HG02763 (cell line): ENCODE measurements around the gene SDK1.
"Not testable (repeated sequence)": the region's sequence is repeated elsewhere in the genome, so short reads cannot be mapped to it uniquely, and the experiment has no call there.

Experiments used
- ATAC-seq: cut with Tn5 transposase; IDR thresholded peaks from one replicate; pipeline ENCODE4 v1.9.1; 2021; ENCODE audit warnings: mild to moderate bottlenecking, moderate library complexity; ENCODE audit not compliant: unreplicated experiment

Gene SDK1

GRCh38 chr7:4270941-4271715, 970.1 kb downstream of the SDK1 start:
- no peak for ATAC-seq

- ATAC-seq, result no peak
Observed at GRCh38 chr7:4271716-4272015, 970.6 kb downstream of the SDK1 start.

GRCh38 chr7:4272141-4272540, 971.1 kb downstream of the SDK1 start:
- ATAC-seq, result no peak

- no peak for ATAC-seq
Observed at GRCh38 chr7:4273566-4274230, 972.6 kb downstream of the SDK1 start.

- no peak for ATAC-seq
Observed at GRCh38 chr7:4274286-4274685, 973.2 kb downstream of the SDK1 start.

GRCh38 chr7:4277936-4278335, 976.9 kb downstream of the SDK1 start:
- no peak for ATAC-seq

- ATAC-seq, result no peak
Observed at GRCh38 chr7:4279216-4279615, 978.2 kb downstream of the SDK1 start.

GRCh38 chr7:4281231-4281993, 980.4 kb downstream of the SDK1 start:
- no peak for ATAC-seq

- no peak for ATAC-seq
Observed at GRCh38 chr7:4282434-4283223, 981.6 kb downstream of the SDK1 start.

GRCh38 chr7:4286351-4286750, 985.3 kb downstream of the SDK1 start:
- ATAC-seq, result no peak

GRCh38 chr7:4288791-4289394, 987.8 kb downstream of the SDK1 start:
- ATAC-seq, result no peak

- no peak for ATAC-seq
Observed at GRCh38 chr7:4297165-4297917, 996.3 kb downstream of the SDK1 start.

- ATAC-seq, result no peak
Observed at GRCh38 chr7:4297918-4298219, 996.8 kb downstream of the SDK1 start.

GRCh38 chr7:4299431-4299830, 998.4 kb downstream of the SDK1 start:
- no peak for ATAC-seq

- ATAC-seq, result no peak
Observed at GRCh38 chr7:4302203-4302905, 1001.3 kb downstream of the SDK1 start.

- no peak for ATAC-seq
Observed at GRCh38 chr7:4307316-4308204, 1006.5 kb downstream of the SDK1 start.

GRCh38 chr7:4308205-4308590, 1007.1 kb downstream of the SDK1 start:
- ATAC-seq, result no peak

GRCh38 chr7:4313911-4314310, 1012.9 kb downstream of the SDK1 start:
- ATAC-seq, result not testable (repeated sequence)

GRCh38 chr7:4314316-4314715, 1013.3 kb downstream of the SDK1 start:
- ATAC-seq, result not testable (repeated sequence)
